Measurements from ENCODE around the gene LDB2. TPM values are rescaled to one million over a fixed set of nuclear protein-coding genes. Genes with fewer than 3 reads are reported as not detected.

Gene LDB2
- total and polyA plus RNA-seq, 2 experiments from 2014 or later: 48.6 to 80.1 TPM

DNA sequence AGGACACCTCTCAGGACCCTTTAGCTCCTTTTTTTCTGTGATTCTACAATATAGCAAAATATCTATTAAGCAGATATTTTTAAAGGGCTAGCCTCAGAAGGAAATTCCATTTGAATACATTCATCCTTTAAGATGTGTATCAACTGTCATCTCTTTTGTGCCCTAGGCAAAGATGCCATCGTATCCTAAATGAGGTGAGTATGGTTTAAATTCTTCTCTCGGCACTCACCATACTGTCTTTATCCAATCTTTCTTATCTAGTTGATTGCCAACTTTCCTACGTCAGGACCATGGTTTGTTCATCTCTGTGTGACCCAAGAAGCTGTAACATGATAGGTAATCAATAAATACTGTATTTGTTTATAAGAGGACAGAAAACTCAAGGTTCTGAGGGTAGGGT is 176.0 kb downstream of the LDB2 start:
- Mint-ChIP-seq H3K27me3 (ENCODE audit: insufficient read depth, low read depth, poor library complexity) (no peaks in the 10 kb centered on the region), H3K36me3 (ENCODE audit: low read depth) (peaks cover 16% of the 10 kb centered on the region), H3K9me3 (peaks cover 3% of the 10 kb centered on the region; the same call in 2 of the 3 replicates), H3K27ac (no peak overlapping the region), H3K4me3 (no peak overlapping the region), H3K4me1 (peaks cover 7% of the 10 kb centered on the region)
- TF ChIP-seq, protein P1, sequence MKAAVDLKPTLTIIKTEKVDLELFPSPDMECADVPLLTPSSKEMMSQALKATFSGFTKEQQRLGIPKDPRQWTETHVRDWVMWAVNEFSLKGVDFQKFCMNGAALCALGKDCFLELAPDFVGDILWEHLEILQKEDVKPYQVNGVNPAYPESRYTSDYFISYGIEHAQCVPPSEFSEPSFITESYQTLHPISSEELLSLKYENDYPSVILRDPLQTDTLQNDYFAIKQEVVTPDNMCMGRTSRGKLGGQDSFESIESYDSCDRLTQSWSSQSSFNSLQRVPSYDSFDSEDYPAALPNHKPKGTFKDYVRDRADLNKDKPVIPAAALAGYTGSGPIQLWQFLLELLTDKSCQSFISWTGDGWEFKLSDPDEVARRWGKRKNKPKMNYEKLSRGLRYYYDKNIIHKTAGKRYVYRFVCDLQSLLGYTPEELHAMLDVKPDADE (IDR thresholded peaks at IDR 0.05): no peak
- TF ChIP-seq, protein P2, sequence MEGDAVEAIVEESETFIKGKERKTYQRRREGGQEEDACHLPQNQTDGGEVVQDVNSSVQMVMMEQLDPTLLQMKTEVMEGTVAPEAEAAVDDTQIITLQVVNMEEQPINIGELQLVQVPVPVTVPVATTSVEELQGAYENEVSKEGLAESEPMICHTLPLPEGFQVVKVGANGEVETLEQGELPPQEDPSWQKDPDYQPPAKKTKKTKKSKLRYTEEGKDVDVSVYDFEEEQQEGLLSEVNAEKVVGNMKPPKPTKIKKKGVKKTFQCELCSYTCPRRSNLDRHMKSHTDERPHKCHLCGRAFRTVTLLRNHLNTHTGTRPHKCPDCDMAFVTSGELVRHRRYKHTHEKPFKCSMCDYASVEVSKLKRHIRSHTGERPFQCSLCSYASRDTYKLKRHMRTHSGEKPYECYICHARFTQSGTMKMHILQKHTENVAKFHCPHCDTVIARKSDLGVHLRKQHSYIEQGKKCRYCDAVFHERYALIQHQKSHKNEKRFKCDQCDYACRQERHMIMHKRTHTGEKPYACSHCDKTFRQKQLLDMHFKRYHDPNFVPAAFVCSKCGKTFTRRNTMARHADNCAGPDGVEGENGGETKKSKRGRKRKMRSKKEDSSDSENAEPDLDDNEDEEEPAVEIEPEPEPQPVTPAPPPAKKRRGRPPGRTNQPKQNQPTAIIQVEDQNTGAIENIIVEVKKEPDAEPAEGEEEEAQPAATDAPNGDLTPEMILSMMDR (conservative IDR thresholded peaks at IDR 0.05; ENCODE audit: low read depth in 2 of 2): no peak
- TF ChIP-seq, protein P3, sequence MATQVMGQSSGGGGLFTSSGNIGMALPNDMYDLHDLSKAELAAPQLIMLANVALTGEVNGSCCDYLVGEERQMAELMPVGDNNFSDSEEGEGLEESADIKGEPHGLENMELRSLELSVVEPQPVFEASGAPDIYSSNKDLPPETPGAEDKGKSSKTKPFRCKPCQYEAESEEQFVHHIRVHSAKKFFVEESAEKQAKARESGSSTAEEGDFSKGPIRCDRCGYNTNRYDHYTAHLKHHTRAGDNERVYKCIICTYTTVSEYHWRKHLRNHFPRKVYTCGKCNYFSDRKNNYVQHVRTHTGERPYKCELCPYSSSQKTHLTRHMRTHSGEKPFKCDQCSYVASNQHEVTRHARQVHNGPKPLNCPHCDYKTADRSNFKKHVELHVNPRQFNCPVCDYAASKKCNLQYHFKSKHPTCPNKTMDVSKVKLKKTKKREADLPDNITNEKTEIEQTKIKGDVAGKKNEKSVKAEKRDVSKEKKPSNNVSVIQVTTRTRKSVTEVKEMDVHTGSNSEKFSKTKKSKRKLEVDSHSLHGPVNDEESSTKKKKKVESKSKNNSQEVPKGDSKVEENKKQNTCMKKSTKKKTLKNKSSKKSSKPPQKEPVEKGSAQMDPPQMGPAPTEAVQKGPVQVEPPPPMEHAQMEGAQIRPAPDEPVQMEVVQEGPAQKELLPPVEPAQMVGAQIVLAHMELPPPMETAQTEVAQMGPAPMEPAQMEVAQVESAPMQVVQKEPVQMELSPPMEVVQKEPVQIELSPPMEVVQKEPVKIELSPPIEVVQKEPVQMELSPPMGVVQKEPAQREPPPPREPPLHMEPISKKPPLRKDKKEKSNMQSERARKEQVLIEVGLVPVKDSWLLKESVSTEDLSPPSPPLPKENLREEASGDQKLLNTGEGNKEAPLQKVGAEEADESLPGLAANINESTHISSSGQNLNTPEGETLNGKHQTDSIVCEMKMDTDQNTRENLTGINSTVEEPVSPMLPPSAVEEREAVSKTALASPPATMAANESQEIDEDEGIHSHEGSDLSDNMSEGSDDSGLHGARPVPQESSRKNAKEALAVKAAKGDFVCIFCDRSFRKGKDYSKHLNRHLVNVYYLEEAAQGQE (IDR thresholded peaks at IDR 0.05; ENCODE audit: unreplicated experiment): no peak
- TF ChIP-seq NANOG (IDR thresholded peaks at IDR 0.05; ENCODE audit: borderline replicate concordance) (no peak), CREB1 (CRISPR knock-in tag; IDR thresholded peaks at IDR 0.05; ENCODE audit: low read depth) (no peak)
- no peak overlapping the region for H3K4me3 ChIP-seq
- no peak overlapping the region for H2AFZ ChIP-seq
- no peak for DNase-seq (ENCODE audit: low spot score)
- no peak for ATAC-seq
- no peak overlapping the region for H3K4me2 ChIP-seq
- no peaks in the 10 kb centered on the region; the same call in 1 of the 2 replicates for H3K9me2 ChIP-seq (ENCODE audit: insufficient read depth)
- no peaks in the 10 kb centered on the region for H3F3A ChIP-seq (replicated peaks; ENCODE audit: low read depth)
- H3K27me3 ChIP-seq (ENCODE audit: insufficient read depth): no peaks in the 10 kb centered on the region
- no peaks in the 10 kb centered on the region for H3K79me2 ChIP-seq (replicated peaks; ENCODE audit: insufficient read depth)
- no peak overlapping the region for H3K27ac ChIP-seq (ENCODE audit: low read depth)
- H4K20me1 ChIP-seq (replicated peaks; ENCODE audit: insufficient read depth): no peaks in the 10 kb centered on the region
- H3K36me3 ChIP-seq (ENCODE audit: insufficient read depth): no peaks in the 10 kb centered on the region
- peaks cover 3% of the 10 kb centered on the region; the same call in 1 of the 2 replicates for H3K4me1 ChIP-seq (ENCODE audit: insufficient read depth)

DNA sequence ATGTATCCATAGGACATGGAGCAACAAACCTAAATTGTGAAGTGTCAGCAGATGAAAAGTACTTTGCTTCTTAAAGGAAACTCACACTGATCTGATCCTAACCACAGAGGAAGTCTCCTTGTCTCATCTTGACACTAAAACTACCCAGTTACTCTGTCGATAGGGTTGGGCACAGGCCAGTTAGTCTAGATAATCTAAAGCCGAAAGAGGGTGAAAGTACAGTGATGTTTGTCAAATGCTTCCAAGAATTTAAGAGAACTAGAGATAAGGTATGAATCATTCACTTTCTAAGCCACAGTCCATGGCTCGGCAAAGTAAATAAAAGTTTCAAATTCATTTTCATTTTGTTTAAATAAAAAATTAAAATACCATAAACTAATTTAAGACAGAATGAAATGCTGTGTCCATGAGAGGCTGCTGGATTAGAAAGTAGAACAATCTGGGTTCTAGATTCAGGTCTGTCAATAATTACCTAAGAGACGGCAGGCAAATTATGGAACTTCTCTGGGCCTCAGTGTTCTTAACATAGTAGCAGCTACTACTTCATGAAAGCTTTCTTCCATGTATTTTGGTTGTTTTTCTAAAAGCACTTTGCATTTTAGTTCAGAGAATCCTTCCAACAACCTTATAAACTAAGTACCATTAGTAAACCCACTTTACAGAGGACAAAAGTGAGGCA is 176.7 kb downstream of the LDB2 start:
- peaks cover 3% of the 10 kb centered on the region; the same call in 1 of the 3 replicates for H3K4me1 Mint-ChIP-seq
- Histone ChIP-seq H3K9me2 (ENCODE audit: insufficient read depth) (no peaks in the 10 kb centered on the region; the same call in 1 of the 2 replicates), H3K4me3 (no peak overlapping the region), H3K79me2 (replicated peaks; ENCODE audit: insufficient read depth) (no peaks in the 10 kb centered on the region; the same call in 1 of the 2 replicates), H3K4me2 (no peak overlapping the region), H3F3A (replicated peaks; ENCODE audit: low read depth) (no peaks in the 10 kb centered on the region), H3K4me1 (ENCODE audit: insufficient read depth) (peaks cover 3% of the 10 kb centered on the region; the same call in 1 of the 2 replicates), H3K27me3 (ENCODE audit: insufficient read depth) (no peaks in the 10 kb centered on the region), H3K36me3 (ENCODE audit: insufficient read depth) (no peaks in the 10 kb centered on the region), H2AFZ (no peak overlapping the region), H3K27ac (ENCODE audit: low read depth) (no peak overlapping the region; the same call in 1 of the 2 replicates), H4K20me1 (replicated peaks; ENCODE audit: insufficient read depth) (no peaks in the 10 kb centered on the region)
- peaks cover 3% of the 10 kb centered on the region; the same call in 2 of the 3 replicates for H3K9me3 Mint-ChIP-seq
- no peak overlapping the region for H3K27ac Mint-ChIP-seq
- no peak for DNase-seq (ENCODE audit: low spot score)
- ATAC-seq: no peak
- peaks cover 16% of the 10 kb centered on the region for H3K36me3 Mint-ChIP-seq (ENCODE audit: low read depth)
- no peak overlapping the region for H3K4me3 Mint-ChIP-seq
- no peaks in the 10 kb centered on the region for H3K27me3 Mint-ChIP-seq (ENCODE audit: insufficient read depth, low read depth, poor library complexity)
- TF ChIP-seq POLR2AphosphoS5 (IDR thresholded peaks at IDR 0.05; ENCODE audit: low read depth): no peak
- TF ChIP-seq, protein P1 (IDR thresholded peaks at IDR 0.05): no peak
- TF ChIP-seq ZNF331 (CRISPR knock-in tag; IDR thresholded peaks at IDR 0.05; ENCODE audit: low read depth): no peak
- no peak for TF ChIP-seq NANOG (IDR thresholded peaks at IDR 0.05; ENCODE audit: borderline replicate concordance)
- TF ChIP-seq EZH2 (IDR thresholded peaks at IDR 0.05; ENCODE audit: low read depth, unreplicated experiment): no peak
- no peak for TF ChIP-seq CREB1 (CRISPR knock-in tag; IDR thresholded peaks at IDR 0.05; ENCODE audit: low read depth)
